Activated CD8-positive, alpha-beta memory T cell treated with anti-CD3 and anti-CD28 coated beads for 36 hours (primary cell): Measurements from ENCODE around the gene PTN. TPM values are rescaled to one million over a fixed set of nuclear protein-coding genes. Genes with fewer than 3 reads are reported as not detected.
"Not testable (repeated sequence)": the region's sequence is repeated elsewhere in the genome, so short reads cannot be mapped to it uniquely, and the experiment has no call there.

Experiments used
- CTCF ChIA-PET: fragments of 350-600 bp; sonication (Branson Sonifier 250); formaldehyde crosslinking; loops from one replicate; lab custom pipeline; 2021; ENCODE audit warnings: antibody characterized with exemption; lab: Charles Lee
- POLR2A ChIA-PET: fragments of 350-600 bp; sonication (Branson Sonifier 250); formaldehyde crosslinking; loops from one replicate; lab custom pipeline; 2021; ENCODE audit warnings: antibody characterized with exemption; lab: Charles Lee
- total RNA-seq, 2 experiments: library from RNA; stranded (reverse); gene quantifications; one replicate each; pipeline ENCODE4 v1.2.3, GENCODE V29; 2021

PTN gene
- total RNA-seq, 2 experiments from 2014 or later: not detected

GRCh38 chr7:137206770-137207169, 136.8 kb downstream of the PTN start:
- CTCF ChIA-PET: no interaction called here

GRCh38 chr7:137204246-137204645, 139.3 kb downstream of the PTN start:
- ChIA-PET POLR2A (no interaction called here), CTCF (no interaction called here)

More at GRCh38 chr7:137206770-137207169, 136.8 kb downstream of the PTN start:
- POLR2A ChIA-PET: no interaction called here

GRCh38 chr7:137203351-137203750, 140.2 kb downstream of the PTN start:
- ChIA-PET CTCF (no interaction called here), POLR2A (no interaction called here)

- ChIA-PET CTCF (no interaction called here), POLR2A (no interaction called here)
These were observed 146.9 kb downstream of the PTN start for GRCh38 chr7:137196648-137197047.

GRCh38 chr7:137195996-137196395, 147.5 kb downstream of the PTN start:
- ChIA-PET POLR2A (no interaction called here), CTCF (no interaction called here)

- POLR2A ChIA-PET, CTCF ChIA-PET: not testable (repeated sequence)
These were observed 161.9 kb downstream of the PTN start for GRCh38 chr7:137181619-137182018.
